ENCODE results near the gene GPR25. TPM values are rescaled to one million over a fixed set of nuclear protein-coding genes. Genes with fewer than 3 reads are reported as not detected.

Gene GPR25
- total RNA-seq, result not detected

GRCh38 chr1:200872446-200873115 is at the start of gene GPR25:
Gene GPR25 (plus strand): TSS chr1:200872981. CDS start chr1:200873038, 57 bp downstream.
- no peaks in the 10 kb centered on the region for H3K36me3 ChIP-seq
- DNase-seq (ENCODE audit: low spot score), result no peak
- no peak for ATAC-seq (ENCODE audit: insufficient number of reproducible peaks, low FRiP score, low read depth)
- no peak for TF ChIP-seq CTCF (IDR thresholded peaks at IDR 0.05)
- H3K27me3 ChIP-seq (replicated peaks; ENCODE audit: insufficient read depth), result no peaks in the 10 kb centered on the region
- peak within 1 kb of the TSS; percentile 67 for H3K4me3 ChIP-seq
- peaks cover 11% of the 10 kb centered on the region in 2 donors for H3K4me1 ChIP-seq (ENCODE audit: control insufficient read depth in 1 of 2, low read depth in 2 of 2)
- H3K27ac ChIP-seq, result no peak within 1 kb of the TSS
- H3K9me3 ChIP-seq, result no peaks in the 10 kb centered on the region

- DNase-seq (ENCODE audit: low spot score) (no peak), ATAC-seq (ENCODE audit: insufficient number of reproducible peaks, low FRiP score, low read depth) (no peak)
- Histone ChIP-seq H3K9me3 (no peaks in the 10 kb centered on the region), H3K4me1 (ENCODE audit: control insufficient read depth in 1 of 2, low read depth in 2 of 2) (peaks cover 8 to 16% of the 10 kb centered on the region in 2 donors), H3K36me3 (no peaks in the 10 kb centered on the region), H3K27ac (no peak overlapping the region), H3K27me3 (replicated peaks; ENCODE audit: insufficient read depth) (no peaks in the 10 kb centered on the region), H3K4me3 (no peak overlapping the region)
- TF ChIP-seq CTCF (IDR thresholded peaks at IDR 0.05), result no peak
Observed at GRCh38 chr1:200831091-200831490, 41.7 kb upstream of the GPR25 start.

GRCh38 chr1:200834383-200834782 is 38.4 kb upstream of the GPR25 start:
- no peak overlapping the region for H3K4me3 ChIP-seq
- no peaks in the 10 kb centered on the region for H3K9me3 ChIP-seq
- H3K36me3 ChIP-seq, result no peaks in the 10 kb centered on the region
- no peak for TF ChIP-seq CTCF (IDR thresholded peaks at IDR 0.05)
- DNase-seq (ENCODE audit: low spot score) (no peak), ATAC-seq (ENCODE audit: insufficient number of reproducible peaks, low FRiP score, low read depth) (no peak)
- H3K27ac ChIP-seq, result no peak overlapping the region
- peaks cover 7 to 22% of the 10 kb centered on the region in 2 donors for H3K4me1 ChIP-seq (ENCODE audit: control insufficient read depth in 1 of 2, low read depth in 2 of 2)
- no peaks in the 10 kb centered on the region for H3K27me3 ChIP-seq (replicated peaks; ENCODE audit: insufficient read depth)

- TF ChIP-seq CTCF (IDR thresholded peaks at IDR 0.05), result no peak
- DNase-seq (ENCODE audit: low spot score) (no peak), ATAC-seq (ENCODE audit: insufficient number of reproducible peaks, low FRiP score, low read depth) (no peak)
- no peaks in the 10 kb centered on the region for H3K9me3 ChIP-seq
- H3K27ac ChIP-seq, result no peak overlapping the region
- H3K36me3 ChIP-seq, result no peaks in the 10 kb centered on the region
- H3K4me1 ChIP-seq (ENCODE audit: control insufficient read depth in 1 of 2, low read depth in 2 of 2), result peaks cover 7 to 14% of the 10 kb centered on the region in 2 donors
- no peak overlapping the region for H3K4me3 ChIP-seq
- no peaks in the 10 kb centered on the region for H3K27me3 ChIP-seq (replicated peaks; ENCODE audit: insufficient read depth)
Observed at GRCh38 chr1:200836213-200836612, 36.6 kb upstream of the GPR25 start.

GRCh38 chr1:200837931-200838571 is 34.7 kb upstream of the GPR25 start:
- Histone ChIP-seq H3K27me3 (replicated peaks; ENCODE audit: insufficient read depth) (no peaks in the 10 kb centered on the region), H3K36me3 (peaks cover 3% of the 10 kb centered on the region), H3K9me3 (no peaks in the 10 kb centered on the region), H3K4me3 (no peak overlapping the region), H3K4me1 (ENCODE audit: control insufficient read depth in 1 of 2, low read depth in 2 of 2) (peaks cover 3 to 13% of the 10 kb centered on the region in 2 donors), H3K27ac (no peak overlapping the region)
- DNase-seq (ENCODE audit: low spot score) (no peak), ATAC-seq (ENCODE audit: insufficient number of reproducible peaks, low FRiP score, low read depth) (no peak)
- peak; percentile 38 for TF ChIP-seq CTCF (IDR thresholded peaks at IDR 0.05)

Measured in thoracic aorta (tissue), 2 donors.